ENCODE measurements around the gene B4GALT5.

B4GALT5 gene

GRCh38 chr20:49694450-49695071 is 19.1 kb downstream of the B4GALT5 start:
- no peak for TF ChIP-seq CTCF (IDR thresholded peaks at IDR 0.05)

- no peak for TF ChIP-seq CTCF (IDR thresholded peaks at IDR 0.05)
Measured at GRCh38 chr20:49693435-49694171, 20.1 kb downstream of the B4GALT5 start.

- no peak for TF ChIP-seq CTCF (IDR thresholded peaks at IDR 0.05)
Measured at GRCh38 chr20:49692941-49693340, 20.7 kb downstream of the B4GALT5 start.

GRCh38 chr20:49691818-49692568 is 21.7 kb downstream of the B4GALT5 start:
- no peak for TF ChIP-seq CTCF (IDR thresholded peaks at IDR 0.05)

GRCh38 chr20:49690899-49691620 is 22.6 kb downstream of the B4GALT5 start:
- no peak for TF ChIP-seq CTCF (IDR thresholded peaks at IDR 0.05)

GRCh38 chr20:49687595-49688567 is 25.8 kb downstream of the B4GALT5 start:
- TF ChIP-seq CTCF (IDR thresholded peaks at IDR 0.05): no peak
